Karpas-422 (cell line): Measurements from ENCODE around the gene CYP4F11. TPM values are rescaled to one million over a fixed set of nuclear protein-coding genes. Genes with fewer than 3 reads are reported as not detected.
"Not testable (repeated sequence)": the region's sequence is repeated elsewhere in the genome, so short reads cannot be mapped to it uniquely, and the experiment has no call there.

ENCODE experiments used
- DNase-seq: peaks from one replicate; pipeline ENCODE4 v3.0.0-alpha.2; 2015
- H2AFZ ChIP-seq: fragments of 200-600 bp; sonication (generic); 2 replicates; pipeline ENCODE4 v1.6.1; 2014; ENCODE audit warnings: antibody characterized with exemption, low read length, mixed read lengths
- H3K27ac ChIP-seq: fragments of 200-600 bp; sonication (generic); 2 replicates; pipeline ENCODE4 v1.5.1; 2014; ENCODE audit warnings: mild to moderate bottlenecking, low read length, moderate library complexity
- H3K27me3 ChIP-seq: fragments of 200-600 bp; sonication (generic); 2 replicates; pipeline ENCODE4 v1.6.1; 2014; ENCODE audit warnings: low read length, mixed read lengths
- H3K36me3 ChIP-seq: fragments of 200-600 bp; sonication (generic); 2 replicates; pipeline ENCODE4 v1.6.1; 2014; ENCODE audit warnings: low read length, mixed read lengths; ENCODE audit not compliant: insufficient read depth
- H3K4me1 ChIP-seq: fragments of 200-600 bp; sonication (generic); 2 replicates; pipeline ENCODE4 v1.6.1; 2014; ENCODE audit warnings: mild to moderate bottlenecking, low read length, mixed read lengths
- H3K4me2 ChIP-seq: fragments of 200-600 bp; sonication (generic); 2 replicates; pipeline ENCODE4 v1.6.1; 2014; ENCODE audit warnings: low read length, low read depth, mild to moderate bottlenecking; ENCODE audit not compliant: poor library complexity, severe bottlenecking
- H3K4me3 ChIP-seq: fragments of 200-600 bp; sonication (generic); 2 replicates; pipeline ENCODE4 v1.5.1; 2014; ENCODE audit warnings: mild to moderate bottlenecking, antibody characterized with exemption, low read length, mixed read lengths
- H3K79me2 ChIP-seq: fragments of 200-600 bp; sonication (generic); 2 replicates; pipeline ENCODE4 v1.6.1; 2014; ENCODE audit warnings: mild to moderate bottlenecking, low read length, mixed read lengths
- H3K9ac ChIP-seq: fragments of 200-600 bp; sonication (generic); 2 replicates; pipeline ENCODE4 v1.6.0; 2014; ENCODE audit warnings: low read length
- H3K9me2 ChIP-seq: fragments of 200-600 bp; sonication (generic), shearing (Covaris generic); replicated peaks from 2 replicates; pipeline ENCODE4 v1.6.0; 2014; ENCODE audit warnings: mild to moderate bottlenecking, low read length, moderate library complexity; ENCODE audit not compliant: insufficient read depth
- H3K9me3 ChIP-seq: fragments of 300-700, 200-600 bp; sonication (generic); 2 replicates; pipeline ENCODE4 v1.6.1; 2014; ENCODE audit warnings: low read length, mixed read lengths
- H4K20me1 ChIP-seq: fragments of 200-600 bp; sonication (generic); 2 replicates; pipeline ENCODE4 v1.6.1; 2014; ENCODE audit warnings: mild to moderate bottlenecking, antibody characterized with exemption, low read length, low read depth; ENCODE audit not compliant: insufficient read depth
- total RNA-seq: library from RNA; depleted of rRNA; stranded (reverse); fragments of >200 nt; shearing (Covaris generic); gene quantifications from 2 replicates; pipeline ENCODE4 v1.2.3, GENCODE V29; 2014; ENCODE audit warnings: low replicate concordance; rRNA removed

CYP4F11 gene
- total RNA-seq: not detected in 2 replicates

- Histone ChIP-seq H4K20me1 (no peaks in the 10 kb centered on the region), H3K4me1 (no peaks in the 10 kb centered on the region), H3K36me3 (no peaks in the 10 kb centered on the region), H3K27me3 (no peaks in the 10 kb centered on the region), H3K4me3 (no peak within 1 kb of the TSS), H3K9me2 (no peaks in the 10 kb centered on the region), H3K9me3 (no peaks in the 10 kb centered on the region), H3K27ac (no peak within 1 kb of the TSS), H3K9ac (no peak within 1 kb of the TSS), H2AFZ (no peak within 1 kb of the TSS), H3K79me2 (no peaks in the 10 kb centered on the region), H3K4me2 (no peak within 1 kb of the TSS)
- peak; percentile 74 for DNase-seq
These were observed at the start of gene CYP4F11 for GRCh38 chr19:15934332-15935078. CYP4F11 (minus strand) TSS chr19:15934529; CDS start chr19:15934408, 121 bp downstream.

GRCh38 chr19:15979293-15979692, 45.0 kb upstream of the CYP4F11 start:
- no peak for DNase-seq
- H3K27ac ChIP-seq: no peak overlapping the region
- H3K79me2 ChIP-seq: no peaks in the 10 kb centered on the region
- peaks cover 5% of the 10 kb centered on the region for H3K4me1 ChIP-seq
- no peak overlapping the region for H3K4me2 ChIP-seq
- H3K27me3 ChIP-seq: no peaks in the 10 kb centered on the region
- no peaks in the 10 kb centered on the region for H3K36me3 ChIP-seq
- H3K9me2 ChIP-seq: no peaks in the 10 kb centered on the region
- no peak overlapping the region for H2AFZ ChIP-seq
- H4K20me1 ChIP-seq: no peaks in the 10 kb centered on the region
- H3K9ac ChIP-seq: no peak overlapping the region
- no peaks in the 10 kb centered on the region; the same call in 1 of the 2 replicates for H3K9me3 ChIP-seq
- H3K4me3 ChIP-seq: no peak overlapping the region

- H4K20me1 ChIP-seq: no peaks in the 10 kb centered on the region
- no peak overlapping the region for H3K4me3 ChIP-seq
- H3K9ac ChIP-seq: no peak overlapping the region
- H3K4me2 ChIP-seq: no peak overlapping the region
- H2AFZ ChIP-seq: no peak overlapping the region
- H3K4me1 ChIP-seq: peaks cover 5% of the 10 kb centered on the region
- no peaks in the 10 kb centered on the region for H3K27me3 ChIP-seq
- no peaks in the 10 kb centered on the region for H3K79me2 ChIP-seq
- H3K9me3 ChIP-seq: no peaks in the 10 kb centered on the region
- no peaks in the 10 kb centered on the region for H3K9me2 ChIP-seq
- DNase-seq: no peak
- H3K36me3 ChIP-seq: no peaks in the 10 kb centered on the region
- no peak overlapping the region for H3K27ac ChIP-seq
These were observed 43.4 kb upstream of the CYP4F11 start for GRCh38 chr19:15977690-15978089.

- H2AFZ ChIP-seq: no peak overlapping the region
- H3K36me3 ChIP-seq: no peaks in the 10 kb centered on the region
- no peak overlapping the region for H3K9ac ChIP-seq
- H3K4me2 ChIP-seq: no peak overlapping the region
- no peaks in the 10 kb centered on the region for H3K9me2 ChIP-seq
- no peaks in the 10 kb centered on the region for H3K79me2 ChIP-seq
- peaks cover 5% of the 10 kb centered on the region for H3K4me1 ChIP-seq
- DNase-seq: no peak
- no peaks in the 10 kb centered on the region for H4K20me1 ChIP-seq
- no peak overlapping the region for H3K4me3 ChIP-seq
- H3K27me3 ChIP-seq: no peaks in the 10 kb centered on the region
- H3K9me3 ChIP-seq: no peaks in the 10 kb centered on the region
- no peak overlapping the region for H3K27ac ChIP-seq
These were observed 42.7 kb upstream of the CYP4F11 start for GRCh38 chr19:15976836-15977689.

GRCh38 chr19:15974856-15975255, 40.5 kb upstream of the CYP4F11 start:
- no peak overlapping the region for H3K4me3 ChIP-seq
- H4K20me1 ChIP-seq: no peaks in the 10 kb centered on the region
- no peaks in the 10 kb centered on the region for H3K79me2 ChIP-seq

GRCh38 chr19:15972043-15972442, 37.7 kb upstream of the CYP4F11 start:
- H3K4me1 ChIP-seq, DNase-seq, H3K9ac ChIP-seq, H4K20me1 ChIP-seq, H3K4me3 ChIP-seq, H3K79me2 ChIP-seq, H3K36me3 ChIP-seq, H3K27me3 ChIP-seq, H3K4me2 ChIP-seq, H3K27ac ChIP-seq, H3K9me2 ChIP-seq, H3K9me3 ChIP-seq, H2AFZ ChIP-seq: not testable (repeated sequence)

More at GRCh38 chr19:15974856-15975255, 40.5 kb upstream of the CYP4F11 start:
- H3K27ac ChIP-seq: no peak overlapping the region
- H3K4me2 ChIP-seq: no peak overlapping the region
- no peaks in the 10 kb centered on the region for H3K9me2 ChIP-seq
- DNase-seq: no peak
- peaks cover 5% of the 10 kb centered on the region for H3K4me1 ChIP-seq
- no peak overlapping the region for H2AFZ ChIP-seq
- no peaks in the 10 kb centered on the region for H3K36me3 ChIP-seq
- H3K9me3 ChIP-seq: no peaks in the 10 kb centered on the region
- no peaks in the 10 kb centered on the region for H3K27me3 ChIP-seq
- H3K9ac ChIP-seq: no peak overlapping the region

- Histone ChIP-seq H3K36me3 (no peaks in the 10 kb centered on the region), H2AFZ (no peak overlapping the region), H3K27me3 (no peaks in the 10 kb centered on the region), H3K9ac (no peak overlapping the region), H3K27ac (no peak overlapping the region), H3K9me3 (no peaks in the 10 kb centered on the region), H3K79me2 (no peaks in the 10 kb centered on the region), H3K4me3 (no peak overlapping the region), H3K4me1 (no peaks in the 10 kb centered on the region), H3K4me2 (no peak overlapping the region), H3K9me2 (no peaks in the 10 kb centered on the region), H4K20me1 (no peaks in the 10 kb centered on the region)
- peak; percentile 43 for DNase-seq
These were observed 37.0 kb upstream of the CYP4F11 start for GRCh38 chr19:15971224-15971780.

- Histone ChIP-seq H3K27ac (no peak overlapping the region), H3K36me3 (no peaks in the 10 kb centered on the region), H3K27me3 (0 out of 2 replicates have a peak, but pooled peaks cover 4% of the 10 kb centered on the region), H3K9me2 (no peaks in the 10 kb centered on the region), H3K4me1 (no peaks in the 10 kb centered on the region), H4K20me1 (no peaks in the 10 kb centered on the region), H3K79me2 (no peaks in the 10 kb centered on the region), H3K4me2 (no peak overlapping the region), H3K9ac (no peak overlapping the region), H3K9me3 (no peaks in the 10 kb centered on the region), H2AFZ (no peak overlapping the region), H3K4me3 (no peak overlapping the region)
- DNase-seq: no peak
These were observed 29.9 kb upstream of the CYP4F11 start for GRCh38 chr19:15964231-15964630.
